Activated naive CD4-positive, alpha-beta T cell treated with anti-CD3 and anti-CD28 coated beads, Interleukin-2, amount 50 U/mL, for 72 hours (primary cell): ENCODE measurements around the gene MSH5. TPM values are rescaled to one million over a fixed set of nuclear protein-coding genes. Genes with fewer than 3 reads are reported as not detected.

Experiments
- ATAC-seq, 2 donors: fragments of 150-1000 bp; cut with Tn5 transposase; 2 replicates each; pipeline ENCODE4 v1.10.0; 2021; ENCODE audit warnings: mild to moderate bottlenecking in 2 of 2, moderate library complexity in 2 of 2
- DNase-seq, 2 donors: peaks; one replicate each; pipeline ENCODE4 v3.0.0; 2021 to 2022; ENCODE audit warnings: low spot score in 2 of 2
- H3K27ac Mint-ChIP-seq, 2 donors: one replicate each; pipeline ENCODE4 v1.8.0; 2022; ENCODE audit warnings: mild to moderate bottlenecking in 2 of 2, mixed read lengths in 2 of 2
- H3K36me3 Mint-ChIP-seq, 2 donors: one replicate each; pipeline ENCODE4 v1.8.0; 2022; ENCODE audit warnings: mixed read lengths in 2 of 2
- H3K9me3 Mint-ChIP-seq, 2 donors: one replicate each; pipeline ENCODE4 v1.8.0; 2022; ENCODE audit warnings: mixed read lengths in 2 of 2
- total RNA-seq, 2 donors: library from RNA; stranded (reverse); gene quantifications; one replicate each; pipeline ENCODE4 v1.2.3, GENCODE V29; 2022

The MSH5 gene
- total RNA-seq, 2 donors from 2014 or later: 116 to 158 TPM

DNA sequence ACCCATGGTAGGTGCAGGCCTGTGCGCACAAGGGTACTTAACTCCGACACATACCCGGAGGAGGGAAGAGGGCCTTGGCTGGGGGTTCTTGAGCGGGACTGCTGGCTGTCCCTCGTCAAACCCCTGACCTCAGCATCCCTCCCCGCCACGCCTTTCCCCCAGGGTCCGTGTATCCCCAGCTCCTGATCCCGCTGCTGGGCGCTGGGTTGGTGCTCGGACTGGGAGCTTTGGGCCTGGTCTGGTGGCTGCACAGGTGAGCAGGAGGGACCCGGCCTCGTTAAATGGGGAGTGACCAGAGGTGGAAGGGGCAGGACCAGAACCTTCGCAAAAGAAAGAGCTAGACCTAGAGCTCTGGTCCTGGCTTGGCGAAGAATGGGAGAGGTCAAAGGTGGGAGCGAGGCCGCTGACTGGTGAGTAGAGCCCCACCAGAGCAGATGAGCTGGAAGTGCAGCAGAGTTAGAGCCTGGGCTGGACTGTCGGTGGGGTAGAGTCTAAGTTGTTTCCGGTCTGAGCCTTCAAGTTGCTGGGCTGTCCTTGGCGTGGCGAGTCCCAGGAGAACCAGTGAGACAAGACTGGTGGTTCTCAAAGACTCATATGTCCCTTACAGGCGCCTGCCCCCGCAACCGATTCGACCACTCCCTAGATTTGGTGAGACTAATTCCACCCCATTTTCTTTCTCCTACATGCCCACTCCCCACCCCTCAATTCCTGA lies 15.7 kb upstream of the MSH5 start:
- no peaks in the 10 kb centered on the region for H3K9me3 Mint-ChIP-seq
- DNase-seq: no peak
- no peak overlapping the region for H3K27ac Mint-ChIP-seq
- no peak for ATAC-seq
- H3K36me3 Mint-ChIP-seq: no peaks in the 10 kb centered on the region

DNA sequence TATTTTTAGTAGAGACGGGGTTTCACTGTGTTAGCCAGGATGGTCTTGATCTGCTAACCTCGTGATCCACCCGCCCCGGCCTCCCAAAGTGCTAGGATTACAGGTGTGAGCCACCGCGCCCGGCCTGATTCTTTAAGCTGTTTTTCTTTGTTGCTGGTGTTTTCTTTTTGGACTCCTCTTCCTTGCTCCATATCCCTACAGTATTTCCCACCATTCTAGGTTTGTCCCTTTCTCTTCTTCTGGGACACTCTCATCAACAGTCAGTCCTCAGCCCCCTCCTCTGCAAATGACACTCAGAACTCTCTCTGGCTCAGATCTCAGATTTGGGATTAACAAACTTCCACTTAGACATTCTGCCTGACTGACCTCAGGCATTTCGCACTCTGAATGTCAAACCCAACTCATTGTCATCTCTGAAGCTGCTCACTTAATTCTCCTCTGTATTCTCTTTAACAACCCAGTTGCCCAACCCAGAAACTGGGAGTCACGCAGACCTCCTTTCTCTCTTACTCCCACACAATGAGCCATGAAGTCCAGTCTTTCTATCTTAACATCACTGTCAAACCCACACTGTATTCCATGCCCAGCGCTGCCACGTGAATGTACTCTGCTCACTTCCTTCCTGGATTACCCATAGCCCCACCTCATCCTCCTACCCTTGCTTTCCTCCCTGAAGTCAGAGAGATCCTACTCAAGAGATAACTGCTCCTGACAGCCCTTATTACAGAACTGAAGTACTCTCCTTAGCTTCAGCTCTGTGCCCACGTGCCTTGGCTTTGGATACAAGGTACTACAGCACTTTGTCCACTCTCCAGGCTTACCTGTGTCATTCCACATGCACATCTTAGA lies 14.1 kb upstream of the MSH5 start:
- no peak for DNase-seq
- Mint-ChIP-seq H3K27ac (peak overlapping the region in 1 of 2 donors; percentile 82), H3K9me3 (no peaks in the 10 kb centered on the region), H3K36me3 (peaks cover 6 to 7% of the 10 kb centered on the region in 2 donors)
- peak in 1 of 2 donors; percentile 45 for ATAC-seq

DNA sequence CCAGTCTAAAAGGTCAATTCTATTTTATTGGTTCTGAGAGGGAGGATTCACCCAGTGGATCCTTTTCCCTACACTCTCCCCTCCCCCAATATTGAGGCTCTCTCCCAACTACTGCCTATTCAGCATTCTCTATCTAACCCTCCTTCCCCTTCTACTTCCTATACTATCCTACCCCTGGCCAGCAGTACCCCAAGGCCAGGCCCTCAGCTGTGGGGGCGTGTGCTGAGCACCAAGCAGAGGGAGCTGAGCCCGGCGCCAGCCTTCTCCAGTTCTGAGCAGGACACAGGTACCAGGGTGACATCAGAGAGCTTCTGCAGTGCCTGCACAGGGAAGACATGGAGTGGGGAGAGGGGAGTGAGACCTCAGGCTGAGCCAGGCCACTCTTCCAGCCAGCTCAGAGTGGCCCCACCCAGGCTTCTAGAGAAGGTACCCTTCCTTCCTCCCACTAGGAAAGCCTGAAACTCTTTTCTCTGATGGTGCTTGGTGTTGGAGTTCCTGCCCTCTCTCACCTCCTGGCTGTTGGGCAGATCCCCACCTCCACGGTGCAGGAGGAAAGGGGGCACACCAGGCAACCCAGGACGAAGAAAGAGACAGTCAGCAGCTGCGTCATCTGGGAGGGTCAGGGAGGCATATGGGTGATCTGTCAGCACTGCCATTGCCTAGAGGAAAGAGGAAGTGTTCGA lies 12.6 kb upstream of the MSH5 start:
- Mint-ChIP-seq H3K9me3 (no peaks in the 10 kb centered on the region), H3K27ac (peak overlapping the region in 1 of 2 donors; percentile 82), H3K36me3 (peaks cover 13 to 19% of the 10 kb centered on the region in 2 donors)
- peak; percentile 25 to 45 for ATAC-seq
- DNase-seq: no peak

DNA sequence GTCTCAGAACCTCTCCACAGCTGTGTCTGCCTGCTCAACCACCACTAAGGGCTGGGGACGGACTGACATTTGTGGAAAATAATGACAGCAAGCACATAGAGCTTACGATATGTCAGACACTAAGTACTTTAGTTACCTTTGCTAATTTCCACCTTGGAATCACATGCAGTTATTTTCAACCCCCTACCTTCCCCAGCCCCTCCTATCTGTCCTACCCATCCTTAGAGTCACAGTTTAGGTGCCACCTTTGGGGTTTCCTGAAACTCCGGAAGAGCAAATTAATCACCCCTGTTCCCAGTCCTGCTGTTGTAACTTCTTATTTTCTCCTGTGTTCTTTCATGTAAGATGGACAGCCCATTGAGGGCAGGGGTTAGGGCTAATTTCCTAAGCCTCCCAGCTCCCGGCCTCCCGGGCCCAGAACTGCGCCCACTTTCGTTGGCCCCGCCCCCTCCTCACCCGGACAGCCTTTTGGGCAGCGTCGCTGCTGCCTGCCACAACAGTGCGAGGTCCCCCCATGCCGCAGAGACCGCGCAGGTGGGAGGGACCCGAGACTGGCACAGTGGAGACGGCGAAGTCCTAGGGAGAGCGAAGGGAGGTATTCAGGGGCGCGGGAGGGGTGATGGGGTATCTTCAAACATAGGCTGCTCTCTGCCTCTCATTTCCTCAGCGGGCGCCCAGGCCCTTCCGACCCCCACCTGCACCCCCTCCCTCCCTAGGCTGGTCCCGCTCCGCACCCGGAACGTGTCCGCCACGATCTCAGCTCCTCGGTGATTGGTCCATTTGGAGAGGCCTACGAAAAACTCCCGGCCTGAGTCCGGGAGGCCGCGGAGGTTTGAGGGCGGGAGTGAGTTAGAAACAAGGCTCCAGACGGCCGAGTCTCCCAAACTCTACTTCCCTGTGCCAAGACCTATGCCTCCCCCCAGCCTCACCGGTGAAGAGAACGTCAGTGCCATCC lies 11.8 kb upstream of the MSH5 start:
- DNase-seq: no peak
- Mint-ChIP-seq H3K9me3 (no peaks in the 10 kb centered on the region), H3K36me3 (peaks cover 14 to 22% of the 10 kb centered on the region in 2 donors), H3K27ac (peak overlapping the region in 1 of 2 donors; percentile 82)
- ATAC-seq: peak in 1 of 2 donors; percentile 15

DNA sequence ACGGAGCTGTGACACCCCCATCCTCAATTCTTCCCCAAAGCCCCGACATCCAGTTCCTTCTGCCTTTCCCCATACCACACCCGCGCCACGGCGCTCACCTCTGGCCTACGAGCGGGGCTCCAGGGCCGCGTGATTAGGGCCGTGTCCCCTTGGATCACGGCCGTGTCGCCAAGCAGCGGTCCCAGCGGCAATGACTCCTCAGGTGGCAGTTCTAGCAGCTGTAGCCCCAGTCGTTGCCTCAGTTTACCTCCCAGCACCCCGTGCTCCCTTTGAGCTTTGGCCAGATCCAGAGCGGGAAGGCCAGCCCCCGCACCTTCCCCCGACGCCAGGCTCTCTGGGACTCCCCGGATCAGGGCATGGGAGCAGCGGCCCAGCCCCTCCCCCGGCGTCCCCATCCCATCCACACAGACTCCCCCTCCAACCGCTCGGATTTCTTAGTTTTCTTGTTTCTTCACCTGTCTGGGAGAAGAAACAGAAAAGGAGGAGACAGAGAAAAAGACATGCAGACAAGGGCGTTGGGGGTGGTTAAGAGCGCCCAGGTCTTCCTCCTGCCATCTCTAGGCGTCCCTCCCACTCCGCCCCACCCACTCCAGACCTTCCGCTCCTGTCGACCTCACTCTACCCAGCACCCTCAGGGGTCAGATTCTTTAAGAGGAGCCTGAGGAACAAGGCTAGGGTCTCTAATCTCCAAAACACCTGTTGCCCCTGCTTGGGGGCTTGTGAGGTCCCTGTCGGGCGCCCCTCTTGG lies 10.9 kb upstream of the MSH5 start, which contains the start of gene DDAH2:
Gene DDAH2, minus strand, starts transcription at position 533 of the 748 bp plus-strand sequence. Its CDS starts 138 bp downstream, at position 395.
- ATAC-seq (peak in 1 of 2 donors; percentile 33), DNase-seq (no peak)
- no peaks in the 10 kb centered on the region for H3K9me3 Mint-ChIP-seq
- peaks cover 23 to 32% of the 10 kb centered on the region in 2 donors for H3K36me3 Mint-ChIP-seq
- peak within 1 kb of the TSS; percentile 9 to 82 for H3K27ac Mint-ChIP-seq

DNA sequence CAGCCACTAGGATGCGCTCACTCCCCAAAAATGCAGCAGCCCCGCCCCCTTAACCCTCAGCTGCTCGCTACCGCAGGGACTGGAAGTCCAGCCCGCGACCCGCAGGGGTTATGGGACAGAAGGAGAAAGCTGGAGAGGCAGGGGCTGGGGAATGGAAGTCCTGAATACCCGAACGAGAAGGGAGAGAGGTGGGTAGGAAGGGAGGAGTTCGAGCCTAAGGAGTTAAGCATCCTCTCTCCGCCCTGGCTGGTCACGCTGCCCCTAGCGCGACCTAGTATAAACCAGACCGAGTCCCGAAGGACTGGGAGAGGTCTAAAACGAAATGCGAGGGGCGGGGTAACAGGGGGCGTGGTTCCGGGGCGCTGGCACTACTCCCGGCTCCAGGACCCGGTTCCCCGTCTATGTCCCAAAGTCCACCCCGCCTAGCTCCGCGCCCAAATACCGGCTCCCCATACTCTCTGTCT lies 10.3 kb upstream of the MSH5 start:
- H3K27ac Mint-ChIP-seq: peak overlapping the region; percentile 9 to 77
- H3K9me3 Mint-ChIP-seq: no peaks in the 10 kb centered on the region
- DNase-seq (peak; percentile 76 to 77), ATAC-seq (peak; percentile 50 to 71)
- peaks cover 29 to 37% of the 10 kb centered on the region in 2 donors for H3K36me3 Mint-ChIP-seq

DNA sequence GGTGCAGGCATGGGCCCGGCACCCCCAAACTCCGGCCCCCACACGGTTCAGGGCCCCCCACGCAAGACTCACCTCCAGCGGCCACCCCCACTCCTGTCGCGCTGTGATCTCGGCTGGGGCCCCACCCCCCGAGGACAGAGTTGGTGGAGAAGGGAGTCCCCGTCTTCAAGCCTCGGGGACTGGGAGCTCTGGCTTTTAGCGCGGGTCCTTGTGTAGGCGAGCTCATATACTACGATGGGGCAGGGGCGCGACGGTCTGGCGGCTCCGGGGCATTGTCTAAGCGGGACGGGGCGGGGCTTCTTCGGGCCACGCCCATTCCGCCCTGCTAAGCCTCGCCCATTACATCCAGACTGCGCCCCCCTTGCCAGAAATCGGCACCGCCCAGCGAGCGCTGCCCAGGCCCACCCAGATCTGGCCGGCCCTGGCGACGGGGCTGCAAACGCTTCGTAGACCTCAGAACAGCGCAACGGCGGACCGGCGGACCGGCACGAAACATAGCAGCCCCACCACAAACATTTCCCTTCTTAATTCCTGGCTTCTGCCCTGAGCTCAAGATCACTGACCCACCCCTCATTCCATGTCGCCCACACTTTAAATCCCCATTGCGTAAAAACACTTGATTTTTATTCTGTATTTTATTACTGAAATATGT lies 9.7 kb upstream of the MSH5 start:
- H3K9me3 Mint-ChIP-seq: no peaks in the 10 kb centered on the region
- peak overlapping the region; percentile 3 to 77 for H3K27ac Mint-ChIP-seq
- peak in 1 of 2 donors; percentile 73 for DNase-seq
- peaks cover 35 to 43% of the 10 kb centered on the region in 2 donors for H3K36me3 Mint-ChIP-seq
- ATAC-seq: peak; percentile 21 to 64

DNA sequence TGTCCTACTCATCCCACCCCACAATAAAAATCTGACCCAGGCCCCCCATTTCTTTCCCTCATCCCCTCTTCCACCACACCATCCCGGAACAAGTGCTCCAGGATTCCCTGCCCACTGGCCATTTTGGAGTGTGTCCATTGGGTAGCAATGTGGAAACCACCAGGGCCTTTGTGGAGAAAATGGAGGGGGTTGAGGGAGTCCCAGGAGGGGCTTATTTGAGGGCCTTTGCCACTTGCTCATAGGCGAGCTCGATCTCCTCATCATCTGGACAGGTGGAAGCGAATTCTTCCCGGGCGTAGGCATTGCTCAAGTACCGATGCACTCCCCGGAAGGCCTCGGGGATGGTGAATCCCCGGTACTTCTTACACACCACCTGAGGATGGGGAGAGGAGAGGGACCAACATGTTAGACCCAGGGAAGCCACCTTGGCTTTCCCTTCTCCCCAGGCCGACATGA lies 9.1 kb upstream of the MSH5 start:
- DNase-seq (no peak), ATAC-seq (no peak)
- Mint-ChIP-seq H3K36me3 (peaks cover 40 to 48% of the 10 kb centered on the region in 2 donors), H3K9me3 (no peaks in the 10 kb centered on the region), H3K27ac (peak overlapping the region in 1 of 2 donors; percentile 3)

DNA sequence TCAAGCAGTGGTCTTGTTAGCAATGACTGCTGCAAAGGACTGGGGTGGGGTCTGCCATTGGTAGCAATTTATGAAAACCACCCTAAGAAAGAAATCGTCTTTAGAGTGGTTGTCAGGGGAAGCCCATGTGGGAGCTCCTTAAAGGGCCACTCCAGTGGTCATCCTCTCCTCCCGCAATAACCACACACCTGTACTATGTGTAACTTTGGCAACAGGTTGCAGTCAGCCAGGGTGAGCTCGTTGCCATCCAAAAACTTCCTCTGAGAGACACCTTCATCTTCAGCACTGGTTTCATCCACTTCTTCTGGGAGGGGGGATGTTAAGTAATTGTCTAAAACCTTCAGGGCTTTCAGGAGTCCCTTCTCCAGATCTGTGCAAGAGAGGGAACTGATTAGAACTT lies 7.8 kb upstream of the MSH5 start:
- ATAC-seq (no peak), DNase-seq (no peak)
- Mint-ChIP-seq H3K36me3 (peaks cover 53 to 56% of the 10 kb centered on the region in 2 donors), H3K27ac (no peak overlapping the region), H3K9me3 (no peaks in the 10 kb centered on the region)

DNA sequence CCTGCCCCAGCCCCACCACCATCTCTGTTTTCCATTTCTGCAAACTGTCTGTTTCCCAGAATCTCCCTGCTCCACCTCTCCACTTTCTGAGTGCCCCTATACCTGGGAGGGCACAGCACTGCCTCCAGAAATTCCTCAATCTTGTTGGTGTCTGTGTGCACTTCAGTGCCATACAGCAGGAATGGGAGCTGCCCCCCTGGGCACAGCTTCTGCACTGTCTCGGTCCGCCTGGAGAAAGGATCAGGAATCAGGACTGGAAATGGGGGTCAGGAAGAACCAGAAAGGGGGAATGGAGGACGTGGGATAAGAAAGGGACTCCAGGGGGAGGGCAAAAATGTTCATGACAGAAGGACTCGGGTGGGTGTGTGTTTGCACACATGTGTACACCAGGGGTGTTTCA lies 6.1 kb upstream of the MSH5 start:
- peaks cover 53 to 56% of the 10 kb centered on the region in 2 donors for H3K36me3 Mint-ChIP-seq
- DNase-seq: no peak
- no peak for ATAC-seq

DNA sequence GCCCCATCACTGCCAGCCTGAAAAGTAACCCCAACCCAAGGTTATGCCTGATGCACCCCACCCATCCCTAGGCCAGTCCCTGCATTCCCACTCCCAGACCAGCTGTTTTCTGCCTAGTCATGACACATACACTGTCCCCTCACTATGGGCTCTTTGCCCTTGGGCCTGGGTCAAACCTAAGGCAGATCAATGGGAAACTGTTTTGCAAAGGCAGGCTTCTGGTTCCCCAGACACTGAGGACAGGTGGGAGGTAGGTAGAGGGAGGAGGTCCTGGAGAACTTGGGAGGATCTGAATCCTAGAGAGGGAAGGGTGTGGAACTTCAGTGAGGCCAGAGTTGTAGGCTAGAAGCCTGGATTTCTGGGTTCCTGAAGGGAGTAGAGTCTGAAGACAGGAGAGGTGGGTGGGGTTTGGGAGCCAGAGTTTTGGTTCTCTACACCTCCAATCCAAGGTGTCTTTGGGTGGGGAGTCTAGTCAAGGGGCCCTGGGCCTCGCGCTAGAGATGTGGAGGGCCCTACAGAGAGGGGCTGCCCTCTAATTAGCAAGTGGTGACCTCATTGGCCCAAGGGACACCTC lies 5.5 kb upstream of the MSH5 start:
- Mint-ChIP-seq H3K9me3 (no peaks in the 10 kb centered on the region), H3K27ac (peak overlapping the region; percentile 95 to 97)

More for the DNA sequence above, 6.1 kb upstream of the MSH5 start:
- Mint-ChIP-seq H3K27ac (peak overlapping the region; percentile 79 to 95), H3K9me3 (no peaks in the 10 kb centered on the region)

DNA sequence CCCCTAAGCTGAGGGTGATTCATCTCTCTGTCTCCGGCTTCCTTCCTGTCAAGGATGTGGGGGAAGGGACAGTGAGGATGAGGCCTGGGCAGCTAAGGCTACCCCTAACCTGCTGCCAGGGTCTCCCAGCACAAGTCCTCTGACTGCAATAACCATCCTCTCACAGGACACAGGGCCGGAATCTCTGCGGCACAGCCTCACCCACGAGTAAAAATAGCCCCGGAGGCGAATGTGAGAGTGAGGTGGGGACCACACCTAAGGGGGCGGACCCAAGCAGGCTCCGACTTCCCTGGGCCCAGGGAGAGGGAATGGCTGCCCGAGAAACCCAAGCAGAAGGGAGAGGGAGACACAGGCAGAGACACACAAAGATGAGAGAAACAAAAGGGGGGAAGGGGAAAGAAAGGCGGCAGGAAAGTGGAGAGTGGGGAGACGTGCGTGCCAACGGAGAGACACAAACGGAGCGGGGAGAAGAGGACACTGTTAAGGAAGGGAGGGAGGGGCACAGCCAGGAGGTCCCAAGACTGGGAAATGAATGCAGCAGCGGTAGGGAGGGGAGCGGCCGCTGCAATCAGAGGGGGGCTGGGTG lies 4.9 kb upstream of the MSH5 start:
- DNase-seq: peak; percentile 55 to 80
- peak overlapping the region; percentile 95 to 97 for H3K27ac Mint-ChIP-seq
- ATAC-seq: peak; percentile 42 to 53
- peaks cover 56 to 60% of the 10 kb centered on the region in 2 donors for H3K36me3 Mint-ChIP-seq
- H3K9me3 Mint-ChIP-seq: no peaks in the 10 kb centered on the region

More for the DNA sequence above, 5.5 kb upstream of the MSH5 start:
- ATAC-seq (no peak), DNase-seq (no peak)
- peaks cover 53 to 56% of the 10 kb centered on the region in 2 donors for H3K36me3 Mint-ChIP-seq

DNA sequence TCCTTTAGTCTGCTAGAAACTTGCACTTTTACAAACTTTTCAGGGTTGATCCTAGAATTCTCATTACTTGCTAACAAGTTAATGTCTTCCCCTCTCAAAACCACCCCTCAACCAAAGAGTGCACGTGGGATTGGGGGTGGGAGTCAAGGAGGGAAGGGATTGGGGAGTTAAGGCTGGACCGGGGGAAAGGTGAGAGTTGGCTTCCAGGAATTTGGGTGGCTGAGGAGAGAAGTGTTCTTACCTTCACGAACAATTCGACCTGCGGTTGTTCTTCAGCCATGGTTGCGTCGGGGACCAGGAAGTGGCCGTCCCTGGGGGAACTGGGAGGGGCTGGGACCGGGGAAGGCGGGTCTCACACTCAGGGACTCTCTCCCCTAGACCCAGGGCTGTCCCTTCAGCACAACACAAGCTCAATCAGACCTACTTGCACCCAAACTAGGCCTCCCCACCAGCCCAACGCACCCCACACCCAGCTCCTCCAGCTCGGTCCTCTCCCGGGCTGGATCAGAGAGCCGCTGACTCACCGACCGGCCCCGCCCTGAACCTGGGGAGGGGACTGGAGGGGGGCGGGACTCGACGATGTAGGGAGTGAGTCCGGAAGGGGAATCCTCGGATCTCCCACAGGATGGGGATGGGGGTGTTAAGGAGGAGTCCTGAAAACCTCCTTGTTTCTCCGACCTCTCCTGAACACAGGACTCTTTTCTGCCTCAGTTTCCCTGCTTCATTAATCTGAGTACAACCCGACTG lies 3.6 kb upstream of the MSH5 start, which contains the start of gene CLIC1:
Gene CLIC1, minus strand, starts transcription at position 510 of the 747 bp plus-strand sequence. Its CDS starts 230 bp downstream, at position 280.
- H3K27ac Mint-ChIP-seq: peak within 1 kb of the TSS; percentile 95 to 97
- H3K9me3 Mint-ChIP-seq: no peaks in the 10 kb centered on the region
- ATAC-seq (peak; percentile 54 to 69), DNase-seq (peak; percentile 83 to 92)
- H3K36me3 Mint-ChIP-seq: peaks cover 54 to 62% of the 10 kb centered on the region in 2 donors
